Measurements from ENCODE around the gene CCDC69. TPM values are rescaled to one million over a fixed set of nuclear protein-coding genes. Genes with fewer than 3 reads are reported as not detected.

CCDC69 gene
- total RNA-seq, 1 experiment from 2014 or later, result 5.1 TPM

- H3K4me1 Mint-ChIP-seq (ENCODE audit: low read depth, unreplicated experiment), result no peaks in the 10 kb centered on the region
- no peaks in the 10 kb centered on the region for H3K36me3 ChIP-seq (ENCODE audit: control insufficient read depth, insufficient read depth, low read length)
- intact Hi-C loops (cut with micrococcal nuclease; ENCODE audit: unreplicated experiment), result no loop called here
- no peaks in the 10 kb centered on the region for H3K9me3 ChIP-seq
- no peaks in the 10 kb centered on the region for H3K27me3 ChIP-seq (replicated peaks; ENCODE audit: control insufficient read depth, insufficient read depth, low read length)
- TF ChIP-seq CTCF (IDR thresholded peaks at IDR 0.05; ENCODE audit: insufficient read depth in 1 of 2, low read depth in 1 of 2, low read length in 1 of 2, severe bottlenecking in 1 of 2, unreplicated experiment in 1 of 2), result no peak
- no peak overlapping the region for H3K4me3 ChIP-seq (ENCODE audit: low read depth, low read length)
- H3K27me3 Mint-ChIP-seq (ENCODE audit: insufficient read depth, unreplicated experiment), result no peaks in the 10 kb centered on the region
- CTCF ChIA-PET, result interaction anchor here (1.4 kb wide), 1 partner anchor 17 kb away, joined by 5 read pairs; no protein-coding TSS in a partner anchor
- no peak overlapping the region for H3K4me3 Mint-ChIP-seq (ENCODE audit: unreplicated experiment)
- no peak for DNase-seq
- no peaks in the 10 kb centered on the region for H3K4me1 ChIP-seq
- H3K36me3 Mint-ChIP-seq (ENCODE audit: insufficient read depth, unreplicated experiment), result peaks cover 5% of the 10 kb centered on the region
- POLR2A ChIA-PET, result no interaction called here
- H3K9me3 Mint-ChIP-seq (ENCODE audit: unreplicated experiment), result no peaks in the 10 kb centered on the region
- no TSS peak for BruUV-seq (replicated peaks)
- H3K27ac Mint-ChIP-seq (ENCODE audit: unreplicated experiment), result no peak overlapping the region
These were observed 81.0 kb downstream of the CCDC69 start for GRCh38 chr5:151142933-151143332.

- Mint-ChIP-seq H3K27ac (ENCODE audit: unreplicated experiment) (no peak overlapping the region), H3K9me3 (ENCODE audit: unreplicated experiment) (no peaks in the 10 kb centered on the region)
- POLR2A ChIA-PET, result no interaction called here
These were observed 82.4 kb downstream of the CCDC69 start for GRCh38 chr5:151141535-151141934.

GRCh38 chr5:151140686-151141459, 83.0 kb downstream of the CCDC69 start:
- CTCF ChIA-PET, result no interaction called here
- POLR2A ChIA-PET, result no interaction called here
- peaks cover 9% of the 10 kb centered on the region for H3K36me3 Mint-ChIP-seq (ENCODE audit: insufficient read depth, unreplicated experiment)
- DNase-seq, result no peak
- H3K4me3 ChIP-seq (ENCODE audit: low read depth, low read length), result no peak overlapping the region
- no peaks in the 10 kb centered on the region for H3K9me3 Mint-ChIP-seq (ENCODE audit: unreplicated experiment)
- no peaks in the 10 kb centered on the region for H3K27me3 ChIP-seq (replicated peaks; ENCODE audit: control insufficient read depth, insufficient read depth, low read length)
- no peaks in the 10 kb centered on the region for H3K9me3 ChIP-seq
- no peaks in the 10 kb centered on the region for H3K27me3 Mint-ChIP-seq (ENCODE audit: insufficient read depth, unreplicated experiment)
- intact Hi-C loops (cut with micrococcal nuclease; ENCODE audit: unreplicated experiment), result no loop called here
- no peaks in the 10 kb centered on the region for H3K36me3 ChIP-seq (ENCODE audit: control insufficient read depth, insufficient read depth, low read length)
- no TSS peak for BruUV-seq (replicated peaks)
- H3K4me1 Mint-ChIP-seq (ENCODE audit: low read depth, unreplicated experiment), result no peaks in the 10 kb centered on the region
- no peak overlapping the region for H3K4me3 Mint-ChIP-seq (ENCODE audit: unreplicated experiment)
- TF ChIP-seq CTCF (IDR thresholded peaks at IDR 0.05; ENCODE audit: insufficient read depth in 1 of 2, low read depth in 1 of 2, low read length in 1 of 2, severe bottlenecking in 1 of 2, unreplicated experiment in 1 of 2), result no peak
- no peak overlapping the region for H3K27ac Mint-ChIP-seq (ENCODE audit: unreplicated experiment)
- no peaks in the 10 kb centered on the region for H3K4me1 ChIP-seq

More at GRCh38 chr5:151141535-151141934, 82.4 kb downstream of the CCDC69 start:
- H3K9me3 ChIP-seq, result no peaks in the 10 kb centered on the region
- CTCF ChIA-PET, result no interaction called here
- no peaks in the 10 kb centered on the region for H3K27me3 ChIP-seq (replicated peaks; ENCODE audit: control insufficient read depth, insufficient read depth, low read length)
- TF ChIP-seq CTCF (IDR thresholded peaks at IDR 0.05; ENCODE audit: insufficient read depth in 1 of 2, low read depth in 1 of 2, low read length in 1 of 2, severe bottlenecking in 1 of 2, unreplicated experiment in 1 of 2), result no peak
- no peak for DNase-seq
- H3K4me3 ChIP-seq (ENCODE audit: low read depth, low read length), result no peak overlapping the region
- Mint-ChIP-seq H3K36me3 (ENCODE audit: insufficient read depth, unreplicated experiment) (peaks cover 8% of the 10 kb centered on the region), H3K4me3 (ENCODE audit: unreplicated experiment) (no peak overlapping the region), H3K27me3 (ENCODE audit: insufficient read depth, unreplicated experiment) (no peaks in the 10 kb centered on the region), H3K4me1 (ENCODE audit: low read depth, unreplicated experiment) (no peaks in the 10 kb centered on the region)
- intact Hi-C loops (cut with micrococcal nuclease; ENCODE audit: unreplicated experiment), result no loop called here
- no peaks in the 10 kb centered on the region for H3K36me3 ChIP-seq (ENCODE audit: control insufficient read depth, insufficient read depth, low read length)
- no TSS peak for BruUV-seq (replicated peaks)
- no peaks in the 10 kb centered on the region for H3K4me1 ChIP-seq
